Fibroblast of pulmonary artery (primary cell): Measurements from ENCODE around the gene MAST3.

Source experiments
- DNase-seq: peaks from one replicate; pipeline ENCODE4 v3.0.0-alpha.2; 2010; ENCODE audit warnings: low read depth
- H3K4me3 ChIP-seq: replicated peaks from 2 replicates; pipeline ENCODE4 v1.5.1; 2011; ENCODE audit warnings: low read depth, mild to moderate bottlenecking, control low read depth, low read length, moderate library complexity
- CTCF ChIP-seq: IDR thresholded peaks from 2 replicates; pipeline ENCODE4 v1.5.1; 2011; ENCODE audit warnings: mild to moderate bottlenecking, control low read depth, low read length, inconsistent platforms; ENCODE audit errors: missing control alignments

MAST3 gene

DNA sequence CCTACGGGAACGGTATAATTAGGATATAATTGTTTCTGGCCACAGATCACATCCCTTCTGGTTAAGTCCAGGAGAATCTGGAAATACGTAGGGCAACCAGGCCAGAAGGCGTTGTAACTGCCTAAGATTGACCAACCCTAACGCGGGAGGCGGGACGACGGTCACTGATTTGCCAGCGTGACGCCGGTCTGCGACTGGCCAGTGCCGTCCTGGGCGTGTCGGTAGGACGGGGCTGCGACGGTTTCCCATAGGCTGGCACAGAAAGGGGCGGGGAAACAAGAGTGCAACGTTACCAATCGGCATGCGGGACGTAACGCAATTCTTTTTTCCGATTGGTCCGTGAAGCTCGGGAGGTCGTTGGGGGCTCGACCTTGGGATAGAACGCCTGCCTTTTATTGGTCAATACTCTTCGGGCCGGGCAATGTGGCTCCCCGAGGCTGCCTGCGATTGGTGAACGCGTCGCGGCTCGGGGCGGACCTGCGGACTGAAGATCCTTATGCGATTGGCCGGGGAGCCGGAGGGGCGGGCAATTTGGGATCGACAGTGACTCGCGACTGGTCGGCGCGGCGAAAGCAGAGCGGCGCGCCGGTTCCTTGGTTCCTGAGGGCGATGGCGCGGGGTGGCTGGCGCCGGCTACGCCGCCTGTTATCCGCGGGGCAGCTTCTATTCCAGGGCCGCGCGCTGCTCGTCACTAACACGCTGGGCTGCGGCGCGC, 95.3 kb downstream of the MAST3 start, which contains the start of gene MPV17L2:
TSS of gene MPV17L2 (plus strand) at position 546 of the 715 bp plus-strand sequence. CDS start at position 610, 64 bp downstream.
- no peak for TF ChIP-seq CTCF
- peak within 1 kb of the TSS; percentile 82 for H3K4me3 ChIP-seq
- peak; percentile 100 for DNase-seq

DNA sequence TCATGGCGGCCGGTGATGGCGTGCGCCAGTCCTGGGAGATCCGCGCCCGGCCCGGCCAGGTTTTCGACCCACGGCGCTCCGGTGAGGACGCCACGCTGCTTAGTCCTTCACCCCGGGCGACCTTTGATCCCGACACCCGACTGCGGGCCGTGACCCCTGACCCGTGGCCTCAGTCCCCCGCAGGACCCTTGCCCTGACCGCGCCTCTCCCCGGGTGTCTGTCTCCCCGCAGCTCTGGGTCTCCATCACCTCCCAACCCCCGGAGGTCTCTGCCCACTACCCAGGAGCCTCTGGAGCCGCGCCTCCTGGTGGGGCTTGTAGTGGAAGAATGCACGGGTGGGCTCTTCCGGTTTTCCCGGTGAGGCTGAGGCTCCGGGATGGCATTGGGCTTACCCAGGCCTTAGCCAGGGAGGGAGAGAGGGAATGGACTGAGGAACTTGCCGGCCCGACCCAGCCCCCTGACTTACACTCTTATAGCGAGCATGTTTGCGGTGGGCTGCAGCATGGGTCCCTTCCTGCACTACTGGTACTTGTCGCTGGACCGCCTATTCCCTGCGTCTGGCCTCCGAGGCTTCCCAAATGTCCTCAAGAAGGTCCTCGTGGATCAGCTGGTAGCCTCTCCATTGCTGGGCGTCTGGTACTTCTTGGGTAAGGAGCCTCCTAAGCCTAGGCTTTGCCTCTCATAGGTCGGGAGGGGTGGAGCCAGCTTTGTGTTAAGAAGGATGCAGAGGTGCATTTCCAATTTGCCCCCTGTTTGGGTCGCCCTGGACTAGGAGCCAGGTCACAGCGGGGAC, 96.0 kb downstream of the MAST3 start:
- H3K4me3 ChIP-seq, result peak overlapping the region; percentile 82
- no peak for TF ChIP-seq CTCF
- DNase-seq, result no peak

DNA sequence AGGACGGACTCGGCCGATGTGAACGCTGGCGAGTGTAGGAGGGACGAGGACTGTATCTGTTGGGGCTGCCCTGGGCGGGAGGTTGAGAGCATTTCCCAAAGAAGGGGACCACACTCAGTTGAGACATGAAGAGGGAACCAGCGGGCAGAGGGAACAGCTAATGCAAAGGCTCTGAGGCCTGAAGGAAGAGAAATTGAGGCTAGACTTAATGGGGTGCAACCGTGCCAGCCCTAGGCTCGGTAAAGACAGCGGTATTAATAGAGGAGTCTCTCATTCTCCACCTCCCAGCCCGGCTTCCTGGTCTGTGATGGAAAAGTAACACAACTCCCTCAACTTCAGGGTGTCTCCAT, 96.6 kb downstream of the MAST3 start:
- no peak for TF ChIP-seq CTCF
- peak overlapping the region; percentile 82 for H3K4me3 ChIP-seq
- DNase-seq, result no peak

DNA sequence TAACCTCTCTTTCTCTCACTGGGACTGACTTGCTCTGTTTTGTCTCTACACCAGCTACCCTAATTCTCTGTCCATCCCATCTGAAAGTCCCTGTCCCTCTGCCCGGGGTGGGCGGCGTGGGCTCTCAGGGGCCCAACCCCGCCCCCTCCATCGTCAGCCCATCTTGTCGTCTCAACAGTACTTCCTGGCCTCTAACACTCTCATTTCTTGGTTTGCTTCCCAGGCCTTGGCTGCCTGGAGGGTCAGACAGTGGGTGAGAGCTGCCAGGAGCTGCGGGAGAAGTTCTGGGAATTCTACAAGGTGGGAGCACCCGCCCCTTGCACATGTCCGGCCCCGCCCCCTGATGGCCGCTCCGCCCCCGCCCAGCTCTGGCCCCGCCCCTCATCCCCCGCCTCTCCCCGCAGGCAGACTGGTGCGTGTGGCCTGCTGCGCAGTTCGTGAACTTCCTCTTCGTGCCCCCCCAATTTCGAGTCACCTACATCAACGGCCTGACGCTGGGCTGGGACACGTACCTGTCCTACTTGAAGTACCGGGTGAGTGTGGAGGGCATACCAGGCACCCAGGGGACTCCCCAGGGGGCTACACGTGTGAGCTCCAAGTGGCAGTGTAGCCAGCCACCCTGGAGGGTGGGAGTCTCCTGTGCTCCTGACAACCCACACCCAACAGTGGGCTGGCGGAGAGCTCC, 97.1 kb downstream of the MAST3 start:
- no peak for TF ChIP-seq CTCF
- peak overlapping the region; percentile 82 for H3K4me3 ChIP-seq
- DNase-seq, result peak; percentile 56

- no peak for DNase-seq
- H3K4me3 ChIP-seq, result no peak overlapping the region
- TF ChIP-seq CTCF, result no peak
Observed at GRCh38 chr19:18196511-18196845, 98.9 kb downstream of the MAST3 start.

DNA sequence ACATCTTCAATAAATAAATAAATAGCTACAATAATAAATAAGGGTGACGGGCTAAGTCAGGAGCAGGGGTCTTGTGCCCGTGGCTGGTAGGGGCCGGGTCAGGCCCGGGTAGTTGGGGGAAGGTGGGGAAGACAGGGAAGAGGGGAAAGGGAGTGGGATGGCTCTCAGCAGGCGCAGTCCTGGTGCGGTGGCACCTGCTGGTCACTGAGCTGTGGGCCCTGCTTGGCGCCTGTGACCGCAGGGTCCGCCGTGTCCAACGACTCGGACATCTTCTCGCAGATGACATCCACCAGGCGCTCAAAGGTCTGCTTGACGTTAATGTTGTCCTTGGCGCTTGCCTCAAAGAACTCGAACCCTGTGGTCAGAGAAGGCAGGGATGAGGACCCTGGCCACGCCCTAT, 99.7 kb downstream of the MAST3 start:
- no peak for TF ChIP-seq CTCF
- no peak for DNase-seq
- H3K4me3 ChIP-seq, result no peak overlapping the region
